Heart right ventricle (tissue), 16 donors: ENCODE measurements around the gene ACP1. TPM values are rescaled to one million over a fixed set of nuclear protein-coding genes. Genes with fewer than 3 reads are reported as not detected.
A peak's percentile ranks its signal among the peaks of the same experiment; 100 is the strongest.
"Not testable (repeated sequence)": the region's sequence is repeated elsewhere in the genome, so short reads cannot be mapped to it uniquely, and the experiment has no call there.

Source experiments
- ATAC-seq, 8 donors: fragments of 200-7000 bp; cut with Tn5 transposase; one replicate each; pipeline ENCODE4 v1.9.1; 2020; ENCODE audit warnings: mild to moderate bottlenecking in 8 of 8, moderate library complexity in 8 of 8, moderate number of reproducible peaks in 1 of 8
- DNase-seq, 2 donors: peaks; one replicate each; pipeline ENCODE4 v3.0.0-alpha.2; 2020
- H3K27ac ChIP-seq, 10 donors: fragments of 200-600 bp; sonication (generic) in 2 of 10; one replicate each; pipeline versions ENCODE4 v1.5.0 to v1.8.0; 2020 to 2022; ENCODE audit warnings: mild to moderate bottlenecking in 3 of 10
- H3K27me3 ChIP-seq, 7 donors: fragments of 200-600 bp; one replicate each; pipeline ENCODE4 v1.8.0; 2021 to 2022; ENCODE audit warnings: mild to moderate bottlenecking in 2 of 7
- H3K36me3 ChIP-seq, 9 donors: fragments of 200-600 bp; sonication (generic) in 1 of 9; one replicate each; pipeline versions ENCODE4 v1.5.0 to v1.8.0; 2020 to 2022; ENCODE audit warnings: mild to moderate bottlenecking in 2 of 9
- H3K4me1 ChIP-seq, 9 donors: fragments of 200-600 bp; sonication (generic) in 1 of 9; one replicate each; pipeline versions ENCODE4 v1.5.0 to v1.8.0; 2020 to 2022; ENCODE audit warnings: mild to moderate bottlenecking in 4 of 9
- H3K4me3 ChIP-seq, 10 donors: fragments of 200-600 bp; sonication (generic) in 2 of 10; one replicate each; pipeline versions ENCODE4 v1.5.0 to v1.8.0; 2020 to 2022; ENCODE audit warnings: mild to moderate bottlenecking in 7 of 10, moderate library complexity in 2 of 10
- H3K9me3 ChIP-seq, 11 donors: fragments of 200-600 bp in 10 of 11; sonication (generic) in 2 of 11; one replicate each; pipeline versions ENCODE4 v1.5.0 to v1.8.0; 2013 to 2022; ENCODE audit warnings: mild to moderate bottlenecking in 2 of 11, control low read depth in 1 of 11, moderate library complexity in 1 of 11
- WGBS, 2 donors: extraction: QIAGEN DNeasy Blood & Tissue Kit; methylation state at CpG; one replicate each; pipeline ENCODE4 v1.1.7; 2013; ENCODE audit warnings: inconsistent platforms in 1 of 2; 5-methylcytosine and 5-hydroxymethylcytosine counted together
- intact Hi-C, 10 donors: fragments of 100-400 bp; cut with DNase I; formaldehyde crosslinking; loops; one replicate each; pipeline versions ENCODE4 v1.11.1 to v1.14.2; 2022
- polyA plus RNA-seq, 2 donors: library from polyadenylated mRNA; stranded (reverse); fragments of 200-250 nt; gene quantifications; one replicate each; pipeline ENCODE4 v1.2.3, GENCODE V29; 2013
- total RNA-seq, 10 donors: library from RNA; stranded (reverse); fragmentation: NEBNext Ultra II Directional in 3 of 10; extraction: Animal tissue kit (Norgen Biotek cat#: 25700) in 3 of 10; gene quantifications; one replicate each; pipeline versions ENCODE4 v1.2.1 to v1.2.4, GENCODE V29; 2021 to 2023
- TF ChIP-seq, protein P1 (sequence below), 9 donors: fragments of 200-600 bp; sonication (generic) in 2 of 9; IDR thresholded peaks; one replicate each; pipeline versions ENCODE4 v1.5.0 to v1.8.0; 2021 to 2022; ENCODE audit warnings: antibody characterized with exemption in 9 of 9, mild to moderate bottlenecking in 5 of 9, moderate library complexity in 1 of 9
- donor health status: Arrhythmogenic right ventricular cardiomyopathy.
- donor health status: ischemic (EF 13 %, LVEDD 7.1; RV severe dilation, severe dysfunction).
- donor health status: healthy with polysubstance abuse.
- donor health status: DM: no; HTN: yes; CAD: no.
- donor health status: DM: no; HTN: no; CAD: no.
- donor health status: ischemic (EF 25% LVEDD 6.9; RV normal size, moderate dysfunction).
- donor health status: ischemic (EF 25% LVEDD 5.7; RV mildly dilated, moderate dysfunction).
- donor health status: healthy.
- donor health status: DM: yes; HTN: yes; CAD: no.
- donor health status: Ischemic cardiomyopathy.
- donor health status: ischemic (EF 35%, LVEDD 5.7; RV mildly dilated, moderate dysfunction).
- donor health status: nonischemic (EF 11% LVEDD 7.7; RV severe dilation, severe dysfunction).
- donor health status: DM: yes; HTN: yes; CAD: no.
- donor health status: PGD.
- donor health status: ischemic (EF 29% LVEDD 5.4; RV normal size, mild dysfunction).
- donor health status: nonischemic (EF 23%, LVEDD 6.1; RV moderate dilation, normal function).

Gene ACP1
- total and polyA plus RNA-seq, 12 donors: 38.3 to 87.7 (median 65.2) TPM

DNA sequence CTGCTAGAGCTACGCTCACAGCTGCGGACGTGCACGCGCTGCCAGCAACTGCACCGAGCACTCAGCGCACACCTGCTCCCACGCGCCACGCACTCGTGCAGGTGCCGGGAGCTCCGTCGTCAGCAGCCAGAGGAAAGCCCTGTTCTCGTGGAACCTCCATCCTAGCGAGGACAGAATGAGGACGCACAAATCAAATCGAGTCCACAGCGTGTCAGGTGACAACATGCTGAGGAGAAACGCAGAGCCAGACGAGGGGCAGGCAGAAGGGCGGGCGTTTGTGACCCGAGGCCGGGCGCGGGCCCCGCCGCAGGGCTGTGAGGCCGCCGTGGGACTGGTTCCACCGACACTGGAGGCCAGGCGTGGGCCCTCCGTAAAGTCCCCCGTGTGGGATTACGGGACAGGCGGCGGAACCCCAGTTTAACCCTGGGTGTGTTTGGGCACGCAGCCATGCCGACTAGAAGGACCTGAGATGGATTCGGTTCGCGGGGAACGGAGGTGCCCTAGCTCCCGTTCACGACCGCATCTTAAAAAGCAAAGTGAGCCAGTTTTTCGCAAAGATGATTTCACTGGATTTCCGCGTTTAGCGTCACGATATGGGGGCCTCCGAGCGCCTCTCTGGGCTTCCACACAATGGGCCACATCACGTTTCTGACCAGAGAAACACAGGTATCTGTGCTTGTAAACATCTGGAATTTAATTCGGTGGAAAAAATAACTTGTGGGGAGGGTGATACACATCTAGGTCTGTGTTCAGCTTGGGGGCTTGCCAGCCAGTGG is 50.0 kb downstream of the ACP1 start:
- Histone ChIP-seq H3K4me1 (peaks cover 0 to 5% (median 0%) of the 10 kb centered on the region in 9 donors), H3K9me3 (no peaks in the 10 kb centered on the region), H3K36me3 (no peaks in the 10 kb centered on the region), H3K27me3 (peaks cover 0 to 55% (median 0%) of the 10 kb centered on the region in 7 donors), H3K4me3 (no peak overlapping the region), H3K27ac (no peak overlapping the region)
- WGBS, 2 donors: 91% methylated on average over 56 of the region's 56 CpGs
- ATAC-seq: no peak
- intact Hi-C loops: no loop called here
- TF ChIP-seq, protein P1, sequence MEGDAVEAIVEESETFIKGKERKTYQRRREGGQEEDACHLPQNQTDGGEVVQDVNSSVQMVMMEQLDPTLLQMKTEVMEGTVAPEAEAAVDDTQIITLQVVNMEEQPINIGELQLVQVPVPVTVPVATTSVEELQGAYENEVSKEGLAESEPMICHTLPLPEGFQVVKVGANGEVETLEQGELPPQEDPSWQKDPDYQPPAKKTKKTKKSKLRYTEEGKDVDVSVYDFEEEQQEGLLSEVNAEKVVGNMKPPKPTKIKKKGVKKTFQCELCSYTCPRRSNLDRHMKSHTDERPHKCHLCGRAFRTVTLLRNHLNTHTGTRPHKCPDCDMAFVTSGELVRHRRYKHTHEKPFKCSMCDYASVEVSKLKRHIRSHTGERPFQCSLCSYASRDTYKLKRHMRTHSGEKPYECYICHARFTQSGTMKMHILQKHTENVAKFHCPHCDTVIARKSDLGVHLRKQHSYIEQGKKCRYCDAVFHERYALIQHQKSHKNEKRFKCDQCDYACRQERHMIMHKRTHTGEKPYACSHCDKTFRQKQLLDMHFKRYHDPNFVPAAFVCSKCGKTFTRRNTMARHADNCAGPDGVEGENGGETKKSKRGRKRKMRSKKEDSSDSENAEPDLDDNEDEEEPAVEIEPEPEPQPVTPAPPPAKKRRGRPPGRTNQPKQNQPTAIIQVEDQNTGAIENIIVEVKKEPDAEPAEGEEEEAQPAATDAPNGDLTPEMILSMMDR (IDR thresholded peaks at IDR 0.05): no peak
- DNase-seq: no peak

- H3K4me3 ChIP-seq, ATAC-seq, intact Hi-C loops, H3K36me3 ChIP-seq, DNase-seq, H3K9me3 ChIP-seq, H3K4me1 ChIP-seq, H3K27ac ChIP-seq: not testable (repeated sequence)
- H3K27me3 ChIP-seq: peaks cover 0 to 44% (median 0%) of the 10 kb centered on the region in 7 donors
- 56 to 59% methylated on average over 6 of the region's 6 CpGs for WGBS, 2 donors
Observed at GRCh38 chr2:315925-316324, 51.2 kb downstream of the ACP1 start.

GRCh38 chr2:316381-316780 is 51.6 kb downstream of the ACP1 start:
- DNase-seq: no peak
- WGBS, 2 donors: 91 to 93% methylated on average over 12 of the region's 12 CpGs
- intact Hi-C loops: no loop called here
- ATAC-seq: no peak
- peaks cover 0 to 40% (median 0%) of the 10 kb centered on the region in 7 donors for H3K27me3 ChIP-seq
- H3K9me3 ChIP-seq: no peaks in the 10 kb centered on the region
- no peaks in the 10 kb centered on the region for H3K36me3 ChIP-seq
- TF ChIP-seq, protein P1 (IDR thresholded peaks at IDR 0.05): no peak
- H3K4me3 ChIP-seq: no peak overlapping the region
- H3K4me1 ChIP-seq: peaks cover 0 to 5% (median 0%) of the 10 kb centered on the region in 9 donors
- H3K27ac ChIP-seq: no peak overlapping the region

GRCh38 chr2:317501-318424 is 53.0 kb downstream of the ACP1 start:
- Histone ChIP-seq H3K9me3 (no peaks in the 10 kb centered on the region), H3K27ac (peak overlapping the region in 1 of 10 donors; percentile 48), H3K27me3 (peaks cover 0 to 28% (median 0%) of the 10 kb centered on the region in 7 donors), H3K4me1 (peaks cover 0 to 5% (median 0%) of the 10 kb centered on the region in 9 donors), H3K4me3 (peak overlapping the region in 1 of 10 donors; percentile 16), H3K36me3 (no peaks in the 10 kb centered on the region)
- WGBS, 2 donors: 62 to 64% methylated on average over 27 of the region's 27 CpGs
- DNase-seq (no peak), ATAC-seq (no peak)
- TF ChIP-seq, protein P1 (IDR thresholded peaks at IDR 0.05): no peak
- intact Hi-C loops: no loop called here
